NCI-H146 treated with DMSO at 0.1 percent for 48 hours (cell line): ENCODE results near the gene NCBP2.
"Not testable (repeated sequence)": the region's sequence is repeated elsewhere in the genome, so short reads cannot be mapped to it uniquely, and the experiment has no call there.

ENCODE experiments used
- DNase-seq: peaks from one replicate; lab custom pipeline; 2025; ENCODE audit not compliant: unreplicated experiment; lab: John Stamatoyannopoulos, UW

The NCBP2 gene

GRCh38 chr3:196968233-196969133 lies 26.2 kb upstream of the NCBP2 start, which contains the start of gene PIGZ:
TSS of gene PIGZ (minus strand) at chr3:196968833. CDS start at chr3:196952031, 16,802 bp downstream.
- peak; percentile 37 for DNase-seq

- DNase-seq = no peak
Measured at GRCh38 chr3:196967412-196968232, 25.3 kb upstream of the NCBP2 start.

- no peak for DNase-seq
Measured at GRCh38 chr3:196966526-196967401, 24.4 kb upstream of the NCBP2 start.

DNA sequence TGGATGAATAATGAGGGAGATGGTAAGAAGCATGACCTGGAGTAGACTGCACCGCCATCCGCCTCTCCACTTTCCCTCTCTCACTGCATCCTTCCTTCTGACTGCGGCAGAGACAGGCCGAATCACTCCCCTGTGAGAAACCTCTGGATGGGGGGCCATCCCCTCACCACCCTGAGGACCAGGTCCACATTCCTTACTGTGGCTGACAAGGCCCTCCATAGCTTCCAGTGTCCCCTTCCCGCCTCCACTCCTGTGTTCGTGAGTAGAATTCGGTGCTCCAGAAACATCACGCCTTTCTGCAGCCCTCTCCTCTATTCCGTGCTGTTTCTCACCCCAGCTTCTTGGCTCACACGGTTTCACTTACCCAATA lies 23.5 kb upstream of the NCBP2 start:
- DNase-seq = no peak

GRCh38 chr3:196965112-196965803 lies 22.9 kb upstream of the NCBP2 start:
- DNase-seq = no peak

DNA sequence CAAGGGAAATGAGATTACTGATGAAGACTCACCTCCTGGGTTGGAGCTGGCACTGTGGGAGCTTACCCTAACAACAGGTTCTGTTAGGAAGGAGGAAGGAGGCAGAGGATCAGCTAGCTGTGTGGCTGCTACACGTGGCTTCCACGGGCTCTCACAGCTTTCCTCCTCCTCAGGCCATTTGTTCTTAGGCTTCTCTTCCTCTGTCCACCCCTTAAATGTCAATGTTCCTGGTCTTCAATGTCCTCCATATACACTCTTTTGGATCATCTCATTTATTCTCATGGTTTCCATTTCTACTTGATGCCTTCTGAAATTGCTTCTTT lies 21.3 kb upstream of the NCBP2 start:
- no peak for DNase-seq

GRCh38 chr3:196962930-196963630 lies 20.8 kb upstream of the NCBP2 start:
- DNase-seq = no peak

DNA sequence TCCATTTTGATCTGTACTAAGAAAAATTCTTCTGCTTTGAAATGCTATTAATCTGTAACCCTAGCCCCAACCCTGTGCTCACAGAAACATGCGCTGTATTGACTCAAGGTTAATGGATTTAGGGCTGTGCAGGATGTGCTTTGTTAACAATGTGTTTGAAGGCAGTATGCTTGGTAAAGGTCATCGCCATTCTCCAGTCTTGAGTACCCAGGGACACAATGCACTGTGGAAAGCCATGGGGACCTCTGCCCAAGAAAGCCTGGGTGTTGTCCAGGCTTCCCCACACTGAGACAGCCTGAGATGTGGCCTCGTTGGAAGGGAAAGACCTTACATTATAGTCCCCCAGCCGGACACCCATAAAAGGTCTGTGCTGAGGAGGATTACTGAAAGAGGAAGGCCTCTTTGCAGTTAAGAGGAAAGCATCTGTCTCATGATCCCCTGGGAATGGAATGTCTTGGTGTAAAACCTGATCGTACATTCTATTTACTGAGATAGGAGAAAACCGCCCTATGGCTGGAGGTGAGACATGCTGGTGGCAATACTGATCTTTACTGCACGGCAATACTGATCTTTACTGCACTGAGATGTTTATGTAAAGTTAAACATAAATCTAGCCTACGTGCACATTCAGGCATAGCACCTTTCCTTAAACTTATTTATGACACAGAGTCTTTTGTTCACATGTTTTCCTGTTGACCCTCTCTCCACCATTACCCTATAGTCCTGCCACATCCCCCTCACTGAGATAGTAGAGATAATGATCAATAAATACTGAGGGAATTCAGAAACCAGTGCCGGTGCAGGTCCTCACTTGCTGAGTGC lies 20.0 kb upstream of the NCBP2 start:
- no peak for DNase-seq

DNA sequence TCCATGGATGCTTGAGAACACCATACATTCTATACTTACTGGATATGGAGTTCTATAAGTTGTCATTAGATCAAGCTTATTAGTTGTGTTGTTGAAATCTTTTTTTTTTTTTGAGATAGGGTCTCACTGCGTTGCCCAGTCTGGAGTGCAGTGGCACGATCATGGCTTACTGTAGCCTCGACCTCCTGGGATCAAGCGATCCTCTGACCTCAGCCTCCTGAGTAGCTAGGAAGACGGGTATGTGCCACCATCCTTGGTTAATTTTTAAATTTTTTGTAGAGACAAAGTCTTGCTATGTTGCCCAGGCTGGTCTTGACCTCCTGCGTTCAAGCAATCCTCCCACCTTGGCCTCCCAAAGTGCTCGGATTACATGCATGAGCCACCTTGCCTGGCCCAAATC lies 12.5 kb upstream of the NCBP2 start:
- no peak for DNase-seq

DNA sequence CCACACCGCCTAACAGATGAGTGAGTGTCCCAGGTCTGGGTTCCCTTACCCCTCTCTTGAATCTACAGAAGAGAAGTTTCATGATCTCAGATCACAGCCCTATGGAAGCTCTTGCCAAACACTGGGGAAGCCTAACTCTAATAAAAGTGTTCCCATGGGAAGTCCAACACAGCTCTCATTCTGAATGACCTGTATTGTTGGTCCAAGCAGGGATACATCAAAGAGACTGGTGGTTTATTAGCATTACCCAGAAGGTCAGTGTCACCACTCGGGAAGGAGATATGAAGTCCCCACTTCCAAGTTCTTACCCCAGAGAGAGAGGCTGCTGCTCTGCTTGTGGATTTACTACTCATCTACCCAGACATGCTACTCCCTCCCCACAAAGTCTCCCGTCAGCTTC lies 9.0 kb upstream of the NCBP2 start:
- DNase-seq = no peak

DNA sequence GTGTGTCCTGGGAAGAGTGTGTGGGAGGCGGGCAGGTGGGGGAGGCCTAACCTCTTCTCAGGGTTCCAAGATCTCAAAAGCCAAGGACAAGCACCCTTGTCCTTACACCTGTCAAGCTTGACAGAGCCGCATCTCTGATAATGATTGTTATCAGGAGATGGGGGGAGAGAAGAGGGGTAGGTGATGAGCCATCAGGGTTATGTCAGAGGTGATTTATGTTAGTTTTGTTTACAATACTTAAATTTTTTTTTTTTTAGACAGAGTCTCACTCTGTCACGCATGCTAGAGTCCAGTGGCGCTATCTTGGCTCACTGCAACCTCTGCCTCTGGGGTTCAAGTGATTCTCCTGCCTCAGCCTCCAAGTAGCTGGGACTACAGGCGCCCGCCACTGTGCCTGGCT lies 7.4 kb upstream of the NCBP2 start:
- DNase-seq = no peak

DNA sequence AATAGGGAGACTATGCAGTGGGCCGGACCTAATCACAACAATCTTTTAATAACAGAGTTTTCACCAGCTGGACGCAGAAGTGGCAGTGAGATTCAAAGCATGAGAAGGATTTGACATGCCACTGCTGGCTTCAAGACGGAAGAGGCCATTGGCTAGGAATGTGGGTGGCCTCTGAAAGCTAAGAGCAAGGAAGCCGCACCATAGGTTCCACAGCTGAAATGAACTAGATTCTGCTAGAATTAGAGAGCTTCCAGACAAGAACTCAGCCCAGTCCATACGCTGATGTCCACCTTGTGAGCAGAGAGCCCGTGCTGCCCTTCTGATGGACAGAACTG lies 6.9 kb upstream of the NCBP2 start:
- DNase-seq = no peak

DNA sequence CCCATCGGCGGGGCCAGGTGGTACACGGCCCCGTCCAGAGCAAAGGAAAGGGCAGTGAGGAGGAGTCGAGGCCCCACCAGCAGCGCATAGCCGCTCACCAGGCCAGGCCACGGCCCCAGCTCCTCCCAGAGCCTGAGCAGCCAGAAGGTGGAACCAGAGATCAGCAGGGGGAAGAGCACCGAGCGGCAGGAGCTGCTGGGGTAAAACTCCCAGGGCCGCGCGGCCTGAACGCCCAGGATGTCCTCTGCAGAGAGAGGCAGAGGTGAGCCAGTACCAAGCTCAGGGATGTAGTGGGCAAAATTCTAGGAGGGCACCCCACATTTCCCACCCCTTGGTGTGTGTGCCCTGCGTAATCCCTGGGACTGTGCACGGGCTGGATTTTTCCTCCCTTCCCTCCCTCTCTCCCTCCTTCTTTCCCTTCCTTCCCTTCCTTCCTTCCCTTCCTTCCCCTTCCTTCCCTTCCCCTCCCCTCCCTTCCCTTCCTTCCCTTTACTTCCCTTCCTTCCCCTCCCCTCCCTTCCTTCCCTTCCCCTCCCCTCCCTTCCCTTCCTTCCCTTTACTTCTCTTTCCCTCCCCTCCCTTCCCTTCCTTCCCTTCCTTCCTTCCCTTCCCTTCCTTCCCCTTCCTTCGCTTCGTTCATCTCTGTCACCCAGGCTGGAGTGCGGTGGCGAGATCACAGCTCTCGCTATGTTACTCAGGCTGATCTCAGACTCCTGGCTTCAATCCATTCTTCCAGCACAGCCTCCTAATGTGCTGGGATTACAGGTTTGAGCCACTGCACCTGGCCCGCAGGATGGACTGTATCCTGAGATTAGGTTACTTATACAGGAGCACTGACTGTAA lies 6.3 kb upstream of the NCBP2 start:
- DNase-seq = no peak

GRCh38 chr3:196947860-196948441 lies 5.6 kb upstream of the NCBP2 start:
- no peak for DNase-seq

DNA sequence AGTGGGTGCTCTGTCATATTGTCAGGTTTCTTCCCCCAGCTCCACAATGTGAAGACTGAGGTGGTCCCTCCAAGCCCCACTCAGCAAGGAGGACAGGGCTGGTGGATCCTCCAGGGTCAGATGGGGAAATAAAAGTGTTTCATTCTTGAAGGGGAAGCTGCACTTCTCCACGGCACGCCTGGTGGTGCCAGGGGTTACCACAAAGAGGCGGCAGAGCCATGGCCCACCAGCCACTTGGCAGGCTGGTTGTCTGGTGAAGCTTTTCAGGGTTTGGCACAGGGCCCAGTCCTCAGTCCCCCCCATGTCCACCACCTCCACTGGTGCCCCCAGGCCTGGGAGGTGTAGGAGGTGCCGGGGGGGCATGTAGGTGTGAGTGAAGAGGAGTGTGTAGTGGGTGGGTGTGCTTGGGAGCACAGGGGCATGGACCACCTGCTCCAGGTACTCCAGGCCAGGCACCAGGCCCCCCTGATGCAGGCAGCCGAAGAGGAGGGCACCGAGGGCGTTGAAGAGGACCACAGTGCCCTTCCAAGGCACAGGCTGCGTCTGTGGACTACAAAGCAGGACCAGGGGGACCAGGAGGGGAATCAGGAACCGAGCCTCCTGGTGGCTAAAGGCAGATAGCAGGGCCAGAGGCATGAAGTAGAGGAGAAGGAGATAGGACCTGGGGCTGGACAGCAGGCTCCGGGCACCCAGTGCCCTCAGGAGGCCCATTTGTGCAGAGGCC lies 5.0 kb upstream of the NCBP2 start:
- no peak for DNase-seq

DNA sequence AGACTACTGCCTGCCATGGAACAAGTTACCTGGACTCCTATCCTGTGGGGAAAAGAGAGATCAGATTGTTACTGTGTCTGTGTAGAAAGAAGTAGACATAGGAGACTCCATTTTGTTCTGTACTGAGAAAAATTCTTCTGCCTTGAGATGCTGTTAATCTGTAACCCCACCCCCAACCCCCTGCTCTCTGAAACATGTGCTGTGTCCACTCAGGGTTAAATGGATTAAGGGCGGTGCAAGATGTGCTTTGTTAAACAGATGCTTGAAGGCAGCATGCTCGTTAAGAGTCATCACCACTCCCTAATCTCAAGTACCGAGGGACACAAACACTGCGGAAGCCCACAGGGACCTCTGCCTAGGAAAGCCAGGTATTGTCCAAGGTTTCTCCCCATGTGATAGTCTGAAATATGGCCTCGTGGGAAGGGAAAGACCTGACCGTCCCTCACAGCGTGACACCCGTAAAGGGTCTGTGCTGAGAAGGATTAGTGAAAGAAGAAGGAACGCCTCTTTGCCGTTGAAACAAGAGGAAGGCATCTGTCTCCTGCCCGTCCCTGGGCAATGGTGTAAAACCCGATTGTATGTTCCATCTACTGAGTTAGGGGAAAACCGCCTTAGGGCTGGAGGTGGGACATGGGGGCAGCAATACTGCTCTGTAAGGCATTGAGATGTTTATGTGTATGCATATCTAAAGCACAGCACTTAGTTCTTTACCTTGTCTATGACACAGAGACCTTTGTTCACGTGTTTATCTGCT lies 1.9 kb upstream of the NCBP2 start:
- not testable (repeated sequence) for DNase-seq

DNA sequence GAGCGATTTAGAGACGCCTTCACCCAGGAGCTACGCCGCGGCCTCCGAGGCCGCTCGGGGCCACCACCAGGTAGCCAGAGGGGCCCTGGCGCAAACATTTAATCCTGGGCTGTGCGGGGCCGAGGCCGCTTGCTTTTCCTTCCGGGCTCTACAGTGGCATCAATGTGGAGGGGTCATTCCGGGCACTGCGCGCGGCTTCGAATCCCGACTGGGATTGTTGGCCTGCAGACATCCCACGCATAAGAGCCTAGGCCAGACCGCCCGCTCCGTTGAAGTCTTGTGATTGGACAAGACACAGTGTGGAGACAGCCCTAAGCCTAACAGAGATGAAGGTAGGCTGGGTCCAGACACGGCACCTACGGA lies 568 bp upstream of the NCBP2 start:
- no peak for DNase-seq
